RWPE2 (cell line): ENCODE results near the gene CDH2.

ENCODE experiments used
- ATAC-seq: fragments of 200-7000 bp; cut with Tn5 transposase; 3 replicates; pipeline ENCODE4 v1.9.1; 2021; ENCODE audit warnings: low read depth
- DNase-seq: peaks from one replicate; pipeline ENCODE4 v3.0.0-alpha.2; 2020; ENCODE audit warnings: low spot score
- H3K27ac ChIP-seq: fragments of 450-650 bp; 2 replicates; pipeline ENCODE4 v1.5.1; 2017; ENCODE audit warnings: mild to moderate bottlenecking; ENCODE audit not compliant: poor library complexity, severe bottlenecking
- H3K27me3 ChIP-seq: fragments of 250-450 bp; sonication (Bioruptor Pico); 2 replicates; pipeline ENCODE4 v1.5.1; 2021; ENCODE audit warnings: mild to moderate bottlenecking, moderate library complexity; ENCODE audit not compliant: insufficient read depth, poor library complexity, severe bottlenecking
- H3K36me3 ChIP-seq: fragments of 250-450 bp; sonication (Bioruptor Pico); 2 replicates; pipeline ENCODE4 v1.5.1; 2020; ENCODE audit warnings: low read depth, mild to moderate bottlenecking, moderate library complexity
- H3K4me1 ChIP-seq: fragments of 250-450 bp; sonication (Bioruptor Pico); 2 replicates; pipeline ENCODE4 v1.5.1; 2021; ENCODE audit warnings: mild to moderate bottlenecking, moderate library complexity; ENCODE audit not compliant: insufficient read depth, poor library complexity, severe bottlenecking
- H3K4me3 ChIP-seq: fragments of 250-450 bp; sonication (Bioruptor Pico); 2 replicates; pipeline ENCODE4 v1.5.1; 2021; ENCODE audit warnings: mild to moderate bottlenecking, moderate library complexity; ENCODE audit not compliant: severe bottlenecking
- H3K9me3 ChIP-seq: fragments of 250-450 bp; sonication (Bioruptor Pico); 2 replicates; pipeline ENCODE4 v1.5.1; 2021; ENCODE audit warnings: mild to moderate bottlenecking, moderate library complexity; ENCODE audit not compliant: severe bottlenecking
- TF ChIP-seq, protein P1 (sequence below): fragments of 450-650 bp; IDR thresholded peaks from one replicate; pipeline ENCODE4 v1.5.1; 2017; ENCODE audit warnings: mild to moderate bottlenecking, moderate library complexity; ENCODE audit not compliant: poor library complexity, severe bottlenecking

CDH2 gene

DNA sequence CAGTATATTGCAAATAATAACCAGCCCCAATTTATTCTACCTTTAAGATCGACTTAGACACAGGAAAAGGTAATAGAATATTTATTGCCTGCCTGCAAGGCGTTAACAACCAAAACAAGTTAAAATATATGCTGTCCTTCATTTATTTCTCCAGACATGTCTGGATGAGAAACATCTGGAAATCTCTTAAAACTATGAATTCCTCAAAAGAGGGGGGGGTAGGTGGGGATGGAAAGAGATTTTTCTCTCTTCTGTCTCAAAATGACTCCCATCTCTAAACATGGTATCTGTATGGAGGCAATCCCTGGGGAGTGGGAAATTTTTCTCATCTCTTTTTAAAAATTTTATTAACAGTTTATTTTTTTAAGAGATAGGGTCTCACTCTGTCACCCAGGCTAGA lies 113.0 kb downstream of the CDH2 start:
- H3K4me1 ChIP-seq = peaks cover 42% of the 10 kb centered on the region
- H3K27me3 ChIP-seq = no peaks in the 10 kb centered on the region
- H3K27ac ChIP-seq = peak overlapping the region; percentile 96
- TF ChIP-seq, protein P1, sequence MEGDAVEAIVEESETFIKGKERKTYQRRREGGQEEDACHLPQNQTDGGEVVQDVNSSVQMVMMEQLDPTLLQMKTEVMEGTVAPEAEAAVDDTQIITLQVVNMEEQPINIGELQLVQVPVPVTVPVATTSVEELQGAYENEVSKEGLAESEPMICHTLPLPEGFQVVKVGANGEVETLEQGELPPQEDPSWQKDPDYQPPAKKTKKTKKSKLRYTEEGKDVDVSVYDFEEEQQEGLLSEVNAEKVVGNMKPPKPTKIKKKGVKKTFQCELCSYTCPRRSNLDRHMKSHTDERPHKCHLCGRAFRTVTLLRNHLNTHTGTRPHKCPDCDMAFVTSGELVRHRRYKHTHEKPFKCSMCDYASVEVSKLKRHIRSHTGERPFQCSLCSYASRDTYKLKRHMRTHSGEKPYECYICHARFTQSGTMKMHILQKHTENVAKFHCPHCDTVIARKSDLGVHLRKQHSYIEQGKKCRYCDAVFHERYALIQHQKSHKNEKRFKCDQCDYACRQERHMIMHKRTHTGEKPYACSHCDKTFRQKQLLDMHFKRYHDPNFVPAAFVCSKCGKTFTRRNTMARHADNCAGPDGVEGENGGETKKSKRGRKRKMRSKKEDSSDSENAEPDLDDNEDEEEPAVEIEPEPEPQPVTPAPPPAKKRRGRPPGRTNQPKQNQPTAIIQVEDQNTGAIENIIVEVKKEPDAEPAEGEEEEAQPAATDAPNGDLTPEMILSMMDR = no peak
- no peak for ATAC-seq
- no peaks in the 10 kb centered on the region for H3K36me3 ChIP-seq
- no peak overlapping the region for H3K4me3 ChIP-seq
- DNase-seq = no peak
- no peaks in the 10 kb centered on the region for H3K9me3 ChIP-seq

DNA sequence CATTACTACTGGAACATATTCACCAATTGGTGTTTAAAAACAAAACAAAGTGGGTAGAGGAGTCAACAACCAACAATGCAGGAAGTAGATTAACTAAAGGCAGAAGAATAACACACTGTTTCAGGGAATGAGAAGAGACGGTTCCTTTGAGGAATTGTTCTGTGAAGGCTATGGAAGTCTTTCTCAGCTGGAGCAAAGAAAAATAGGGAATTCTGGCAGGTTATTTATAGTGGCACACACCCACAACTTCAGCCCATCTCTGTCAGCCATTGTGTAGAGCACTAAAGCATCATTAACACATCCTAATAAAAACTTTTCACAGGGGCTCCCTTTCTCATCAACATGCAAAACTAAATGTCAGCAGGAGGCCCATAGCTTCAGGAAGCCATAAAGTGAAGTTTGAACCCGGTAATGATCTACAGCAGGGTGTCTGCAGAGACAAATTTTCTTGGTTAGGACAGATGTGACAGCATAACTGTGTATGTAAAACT lies 113.6 kb downstream of the CDH2 start:
- ATAC-seq (no peak), DNase-seq (no peak)
- H3K36me3 ChIP-seq = no peaks in the 10 kb centered on the region
- TF ChIP-seq, protein P1 = no peak
- H3K4me3 ChIP-seq = no peak overlapping the region
- H3K27ac ChIP-seq = peak overlapping the region; percentile 96
- no peaks in the 10 kb centered on the region for H3K27me3 ChIP-seq
- no peaks in the 10 kb centered on the region for H3K9me3 ChIP-seq
- peaks cover 42% of the 10 kb centered on the region for H3K4me1 ChIP-seq

DNA sequence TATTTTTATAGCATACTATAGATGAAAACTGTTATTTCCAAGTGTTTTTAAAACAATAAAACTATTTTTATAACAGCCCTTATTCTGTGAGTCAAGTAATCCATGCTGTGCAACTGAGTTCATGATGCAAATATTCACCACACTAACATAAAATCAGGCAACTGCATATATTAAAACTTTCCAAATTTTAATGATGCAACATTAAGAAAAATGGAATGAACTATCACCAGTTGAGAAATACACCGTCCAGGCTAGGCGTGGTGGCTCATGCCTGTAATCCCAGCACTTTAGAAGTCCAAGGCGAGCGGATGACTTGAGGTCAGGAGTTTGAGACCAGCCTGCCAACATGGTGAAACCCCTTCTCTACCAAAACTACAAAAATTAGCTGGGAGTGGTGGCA lies 114.5 kb downstream of the CDH2 start:
- Histone ChIP-seq H3K27me3 (no peaks in the 10 kb centered on the region), H3K36me3 (no peaks in the 10 kb centered on the region), H3K4me3 (no peak overlapping the region), H3K27ac (peak overlapping the region; percentile 96), H3K9me3 (no peaks in the 10 kb centered on the region), H3K4me1 (peaks cover 42% of the 10 kb centered on the region)
- TF ChIP-seq, protein P1 = no peak
- DNase-seq = no peak
- ATAC-seq = no peak

DNA sequence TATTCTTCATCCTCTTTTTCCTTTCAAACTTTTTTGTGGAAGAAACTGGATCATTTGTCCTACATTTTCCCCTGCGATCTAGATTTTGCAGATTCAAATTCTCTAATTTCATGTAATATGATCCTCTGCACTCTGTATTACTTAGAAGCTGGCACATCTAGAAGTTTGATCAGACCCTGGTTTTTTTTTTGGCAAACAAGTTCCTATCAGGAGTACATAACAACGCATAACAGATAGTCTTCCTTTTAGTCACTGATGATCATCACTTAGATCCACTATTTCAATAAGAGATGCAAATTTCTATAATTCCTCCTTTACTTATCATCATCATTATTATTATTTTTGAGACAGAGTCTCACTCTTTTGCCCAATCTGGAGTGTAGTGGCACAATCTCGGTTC lies 117.1 kb downstream of the CDH2 start:
- Histone ChIP-seq H3K4me1 (peaks cover 20% of the 10 kb centered on the region), H3K36me3 (no peaks in the 10 kb centered on the region), H3K27me3 (no peaks in the 10 kb centered on the region), H3K4me3 (no peak overlapping the region), H3K27ac (no peak overlapping the region), H3K9me3 (no peaks in the 10 kb centered on the region)
- DNase-seq (no peak), ATAC-seq (no peak)
- TF ChIP-seq, protein P1 = no peak

DNA sequence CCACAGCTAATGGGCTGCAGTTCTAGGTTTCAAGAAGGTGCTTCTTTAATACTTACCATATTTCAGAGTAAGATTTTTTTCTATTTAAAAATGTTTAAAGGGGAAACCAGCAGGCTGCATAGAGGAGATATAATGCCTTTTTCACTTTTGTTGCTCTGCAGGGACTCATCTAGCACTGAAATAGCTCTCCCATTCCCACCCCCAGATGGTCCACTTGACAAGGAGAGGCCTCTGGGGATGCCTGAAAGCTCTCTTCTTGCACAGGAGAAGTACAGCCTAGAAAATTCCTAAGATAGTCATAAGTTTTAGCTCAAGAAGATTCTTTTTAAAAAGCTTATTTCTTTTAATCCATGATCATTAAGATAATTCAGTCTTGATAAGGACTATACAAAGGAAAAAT lies 126.4 kb downstream of the CDH2 start:
- ATAC-seq (no peak), DNase-seq (no peak)
- Histone ChIP-seq H3K36me3 (no peaks in the 10 kb centered on the region), H3K4me3 (no peak overlapping the region), H3K27ac (no peak overlapping the region), H3K27me3 (no peaks in the 10 kb centered on the region), H3K4me1 (peaks cover 1% of the 10 kb centered on the region), H3K9me3 (no peaks in the 10 kb centered on the region)
- TF ChIP-seq, protein P1 = no peak
